ENCODE results near the gene FZD4. TPM values are rescaled to one million over a fixed set of nuclear protein-coding genes. Genes with fewer than 3 reads are reported as not detected.

FZD4 gene
- total and polyA plus RNA-seq, 8 donors, result 20.7 to 27.1 (median 25.5) TPM

DNA sequence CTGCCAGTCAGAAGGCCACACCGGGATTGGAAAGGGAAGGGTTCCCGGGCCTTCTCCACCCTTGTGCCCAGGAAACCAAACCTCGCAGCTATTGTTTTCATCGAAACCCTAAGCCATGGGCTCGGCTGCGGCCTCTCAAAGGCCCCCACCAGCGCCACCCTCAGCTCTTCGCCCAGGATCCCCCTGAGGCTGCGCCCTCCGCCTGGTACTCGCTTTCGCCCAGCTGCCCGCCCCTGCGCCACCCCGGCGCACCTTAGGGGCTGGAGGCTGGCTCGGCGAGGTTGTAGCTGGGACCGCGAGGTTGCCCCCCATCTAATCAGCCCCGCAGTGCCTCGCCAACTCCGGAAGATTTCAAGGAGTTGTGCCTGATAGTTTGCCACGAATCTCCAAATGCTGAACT lies 49.0 kb downstream of the FZD4 start:
- Histone ChIP-seq H3K4me1 (no peaks in the 10 kb centered on the region), H3K9me3 (no peaks in the 10 kb centered on the region), H3K36me3 (no peaks in the 10 kb centered on the region), H3K4me3 (no peak overlapping the region), H3K27me3 (no peaks in the 10 kb centered on the region), H3K27ac (no peak overlapping the region)
- ATAC-seq (no peak), DNase-seq (peak in 1 of 4 donors; percentile 72)
- intact Hi-C loops (cut with DNase I), result no loop called here
- TF ChIP-seq, protein P1, sequence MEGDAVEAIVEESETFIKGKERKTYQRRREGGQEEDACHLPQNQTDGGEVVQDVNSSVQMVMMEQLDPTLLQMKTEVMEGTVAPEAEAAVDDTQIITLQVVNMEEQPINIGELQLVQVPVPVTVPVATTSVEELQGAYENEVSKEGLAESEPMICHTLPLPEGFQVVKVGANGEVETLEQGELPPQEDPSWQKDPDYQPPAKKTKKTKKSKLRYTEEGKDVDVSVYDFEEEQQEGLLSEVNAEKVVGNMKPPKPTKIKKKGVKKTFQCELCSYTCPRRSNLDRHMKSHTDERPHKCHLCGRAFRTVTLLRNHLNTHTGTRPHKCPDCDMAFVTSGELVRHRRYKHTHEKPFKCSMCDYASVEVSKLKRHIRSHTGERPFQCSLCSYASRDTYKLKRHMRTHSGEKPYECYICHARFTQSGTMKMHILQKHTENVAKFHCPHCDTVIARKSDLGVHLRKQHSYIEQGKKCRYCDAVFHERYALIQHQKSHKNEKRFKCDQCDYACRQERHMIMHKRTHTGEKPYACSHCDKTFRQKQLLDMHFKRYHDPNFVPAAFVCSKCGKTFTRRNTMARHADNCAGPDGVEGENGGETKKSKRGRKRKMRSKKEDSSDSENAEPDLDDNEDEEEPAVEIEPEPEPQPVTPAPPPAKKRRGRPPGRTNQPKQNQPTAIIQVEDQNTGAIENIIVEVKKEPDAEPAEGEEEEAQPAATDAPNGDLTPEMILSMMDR (IDR thresholded peaks at IDR 0.05), result no peak

DNA sequence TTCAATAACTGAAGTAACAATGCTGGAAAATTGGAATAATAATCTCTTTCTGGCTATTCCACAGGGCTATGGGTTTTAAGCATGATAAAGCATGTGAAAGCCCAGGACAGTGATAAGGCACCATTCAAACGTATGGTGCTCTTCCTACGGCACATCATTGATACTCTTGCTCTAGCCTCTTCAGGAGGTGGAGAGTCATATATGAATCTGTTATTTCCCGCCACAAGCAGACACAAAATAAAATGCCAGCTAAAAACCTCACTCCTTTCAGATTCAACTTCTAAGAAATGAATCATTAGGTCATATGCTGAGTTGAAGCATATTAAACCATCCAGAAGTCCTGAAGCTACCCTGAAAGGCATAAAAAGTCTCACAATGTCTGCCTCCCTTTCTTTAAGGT lies 49.9 kb downstream of the FZD4 start:
- no peaks in the 10 kb centered on the region for H3K27me3 ChIP-seq
- ATAC-seq (no peak), DNase-seq (no peak)
- intact Hi-C loops (cut with DNase I), result no loop called here
- no peaks in the 10 kb centered on the region for H3K4me1 ChIP-seq
- no peaks in the 10 kb centered on the region for H3K36me3 ChIP-seq
- H3K27ac ChIP-seq, result no peak overlapping the region
- TF ChIP-seq, protein P1 (IDR thresholded peaks at IDR 0.05), result no peak
- H3K4me3 ChIP-seq, result no peak overlapping the region
- H3K9me3 ChIP-seq, result no peaks in the 10 kb centered on the region

DNA sequence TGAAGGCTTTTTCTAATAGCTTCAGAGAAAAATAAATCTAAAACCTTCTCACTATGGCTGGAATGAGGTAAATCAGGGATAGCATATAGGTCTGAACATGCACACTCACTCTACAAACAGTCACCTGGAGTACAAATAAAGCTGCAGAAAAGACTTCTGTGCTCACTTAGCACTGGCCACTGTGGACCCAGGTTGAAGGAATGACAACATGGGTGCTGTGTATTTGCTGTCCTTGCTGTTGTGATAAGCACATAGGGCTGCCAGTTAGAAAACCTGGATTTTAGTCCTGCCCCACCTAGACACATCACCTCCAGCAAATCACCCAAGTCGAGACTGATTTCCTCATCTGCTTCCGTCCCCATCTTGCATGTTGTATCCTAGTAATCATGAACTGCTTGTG lies 51.2 kb downstream of the FZD4 start:
- TF ChIP-seq, protein P1 (IDR thresholded peaks at IDR 0.05), result no peak
- Histone ChIP-seq H3K36me3 (no peaks in the 10 kb centered on the region), H3K9me3 (no peaks in the 10 kb centered on the region), H3K27ac (no peak overlapping the region), H3K4me1 (no peaks in the 10 kb centered on the region), H3K27me3 (no peaks in the 10 kb centered on the region), H3K4me3 (no peak overlapping the region)
- ATAC-seq, result no peak
- intact Hi-C loops (cut with DNase I), result no loop called here
- DNase-seq, result no peak

DNA sequence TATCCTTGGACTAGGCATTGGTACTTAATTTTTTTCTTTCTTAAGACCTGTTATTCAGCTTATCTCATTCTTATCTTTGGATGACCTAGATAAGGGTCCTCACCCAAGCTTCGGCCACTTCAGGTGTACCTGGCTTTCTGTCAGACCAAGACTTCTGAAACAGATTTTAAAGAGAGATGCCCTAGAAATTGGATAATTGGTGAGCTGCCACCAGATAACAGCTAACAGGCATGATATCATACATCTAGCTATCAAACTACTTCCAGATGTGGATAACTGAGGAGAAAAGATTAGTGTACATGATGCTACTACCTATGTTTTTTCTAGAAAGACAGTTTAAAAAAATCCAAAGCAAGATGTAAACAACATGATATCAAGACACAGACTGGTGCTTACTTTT lies 52.9 kb downstream of the FZD4 start:
- Histone ChIP-seq H3K4me3 (no peak overlapping the region), H3K27me3 (no peaks in the 10 kb centered on the region), H3K4me1 (no peaks in the 10 kb centered on the region), H3K27ac (no peak overlapping the region), H3K36me3 (no peaks in the 10 kb centered on the region), H3K9me3 (no peaks in the 10 kb centered on the region)
- no peak for DNase-seq
- intact Hi-C loops (cut with DNase I), result no loop called here
- TF ChIP-seq, protein P1 (IDR thresholded peaks at IDR 0.05), result no peak
- no peak for ATAC-seq

DNA sequence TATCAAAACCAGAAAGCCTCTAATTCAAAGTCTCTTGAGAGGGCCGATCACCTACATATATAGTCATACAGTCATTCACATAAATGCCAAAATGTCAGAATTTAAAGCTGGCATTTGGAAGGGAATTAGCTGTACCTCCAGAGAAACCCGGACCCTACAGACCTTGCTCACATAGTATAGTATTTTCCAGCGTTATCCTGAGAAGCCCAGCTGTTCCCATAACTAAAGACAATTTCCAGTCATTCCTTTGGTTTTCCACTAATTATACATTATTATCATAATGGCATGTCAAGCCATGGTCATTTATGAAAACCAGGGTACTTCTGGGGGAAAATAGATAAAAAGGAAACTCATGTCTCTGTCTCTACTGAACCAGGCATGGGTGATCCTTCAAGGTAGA lies 53.6 kb downstream of the FZD4 start:
- no peaks in the 10 kb centered on the region for H3K4me1 ChIP-seq
- intact Hi-C loops (cut with DNase I), result no loop called here
- H3K27ac ChIP-seq, result no peak overlapping the region
- H3K36me3 ChIP-seq, result no peaks in the 10 kb centered on the region
- H3K27me3 ChIP-seq, result no peaks in the 10 kb centered on the region
- no peak overlapping the region for H3K4me3 ChIP-seq
- TF ChIP-seq, protein P1 (IDR thresholded peaks at IDR 0.05), result no peak
- H3K9me3 ChIP-seq, result no peaks in the 10 kb centered on the region
- DNase-seq (no peak), ATAC-seq (no peak)
